ENCODE data around the gene CCDC195.
"Not testable (repeated sequence)": the region's sequence is repeated elsewhere in the genome, so short reads cannot be mapped to it uniquely, and the experiment has no call there.

Gene CCDC195

DNA sequence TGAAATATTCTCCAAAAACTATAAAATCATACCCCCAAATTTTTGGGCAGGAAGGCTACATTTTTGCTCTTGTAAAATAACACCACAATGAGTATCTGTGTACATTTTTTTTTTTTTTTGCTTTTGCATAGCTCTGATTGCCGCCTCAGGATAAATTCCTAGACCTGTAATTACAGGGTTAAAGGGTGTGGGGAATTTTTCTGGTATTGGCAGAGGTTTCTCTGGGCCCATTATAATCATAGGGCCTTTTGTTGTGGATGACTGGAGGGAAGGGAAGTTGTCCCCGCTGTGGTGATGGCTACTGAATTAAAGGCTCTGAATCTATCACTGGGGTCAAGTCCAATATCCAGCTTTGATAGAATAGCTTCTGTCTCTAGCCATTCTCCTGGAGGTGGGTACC is 26.6 kb downstream of the CCDC195 start:
- no peak for DNase-seq

GRCh38 chr2:224688997-224689396 is 27.2 kb downstream of the CCDC195 start:
- no peak for DNase-seq

DNA sequence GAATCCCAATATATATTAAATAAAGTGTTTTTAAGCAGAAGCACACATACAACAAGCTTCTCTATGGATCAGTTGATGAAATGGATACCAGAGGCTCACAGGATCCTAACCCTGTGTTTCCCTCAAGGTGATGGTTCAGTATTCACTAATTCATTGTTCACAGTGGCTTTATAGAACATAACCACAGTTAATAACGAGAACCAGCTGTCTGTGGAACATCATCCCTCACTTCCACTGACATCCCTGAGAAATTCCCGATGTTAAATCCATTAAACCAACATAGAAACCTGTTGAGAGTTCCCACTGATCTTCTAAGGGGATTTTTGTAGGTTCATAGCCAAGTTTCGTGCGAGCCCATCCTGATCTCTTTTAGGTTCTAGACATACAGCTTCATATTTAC is 29.0 kb downstream of the CCDC195 start:
- DNase-seq, result no peak

GRCh38 chr2:224685121-224685520 is 31.0 kb downstream of the CCDC195 start:
- DNase-seq, result no peak

- DNase-seq, result no peak
These were observed 34.0 kb downstream of the CCDC195 start for GRCh38 chr2:224682134-224682533.

- no peak for DNase-seq
These were observed 44.4 kb downstream of the CCDC195 start for GRCh38 chr2:224671731-224672130.

- DNase-seq, result no peak
These were observed 46.0 kb downstream of the CCDC195 start for GRCh38 chr2:224670203-224670602.

- no peak for DNase-seq
These were observed 46.7 kb downstream of the CCDC195 start for GRCh38 chr2:224669449-224669848.

- no peak for DNase-seq
These were observed 47.8 kb downstream of the CCDC195 start for GRCh38 chr2:224668123-224668909.

DNA sequence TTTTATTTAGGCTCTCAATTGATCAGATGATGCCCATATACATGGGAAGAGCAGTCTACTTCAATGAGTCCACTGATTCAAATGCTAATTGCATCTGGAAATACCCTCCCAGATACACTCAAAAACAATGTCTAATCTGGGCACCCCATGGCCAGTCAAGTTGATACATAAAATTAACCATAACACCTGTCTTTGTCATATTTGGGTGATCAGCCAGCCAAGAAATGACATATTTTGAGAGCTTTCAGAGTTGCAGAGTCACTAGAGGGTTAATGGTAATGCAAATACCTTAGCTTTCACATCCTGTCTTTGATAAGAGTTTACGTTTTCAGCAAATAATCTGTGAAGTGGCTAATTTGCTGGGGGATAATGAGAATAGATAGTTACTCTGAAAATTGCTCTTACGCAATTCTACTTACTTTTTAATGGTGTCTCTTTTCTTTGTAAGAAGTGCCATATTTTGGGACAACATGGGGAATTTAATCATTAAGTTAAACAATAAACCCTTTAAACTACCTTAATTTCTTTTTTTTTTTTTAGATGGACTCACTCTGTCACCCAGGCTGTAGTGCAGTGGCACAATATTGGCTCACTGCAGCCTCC is 49.1 kb downstream of the CCDC195 start:
- no peak for DNase-seq

DNA sequence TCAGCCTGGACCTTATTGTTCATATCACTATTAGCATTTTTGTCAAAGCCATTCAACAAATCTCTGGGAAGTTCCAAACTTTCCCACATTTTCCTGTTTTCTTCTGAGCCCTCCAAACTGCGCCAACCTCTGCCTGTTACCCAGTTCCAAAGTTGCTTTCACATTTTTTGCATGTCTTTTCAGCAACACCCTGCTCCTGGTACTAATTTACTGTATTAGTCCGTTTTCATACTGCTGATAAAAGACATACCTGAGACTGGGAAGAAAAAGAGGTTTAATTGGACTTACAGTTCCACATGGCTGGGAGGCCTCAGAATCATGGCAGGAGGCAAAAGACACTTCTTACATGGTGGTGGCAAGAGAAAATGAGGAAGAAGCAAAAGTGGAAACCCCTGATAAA is 52.8 kb downstream of the CCDC195 start:
- DNase-seq, result not testable (repeated sequence)

- DNase-seq, result not testable (repeated sequence)
These were observed 54.5 kb downstream of the CCDC195 start for GRCh38 chr2:224661708-224662107.

GRCh38 chr2:224659714-224660113 is 56.5 kb downstream of the CCDC195 start:
- no peak for DNase-seq

DNA sequence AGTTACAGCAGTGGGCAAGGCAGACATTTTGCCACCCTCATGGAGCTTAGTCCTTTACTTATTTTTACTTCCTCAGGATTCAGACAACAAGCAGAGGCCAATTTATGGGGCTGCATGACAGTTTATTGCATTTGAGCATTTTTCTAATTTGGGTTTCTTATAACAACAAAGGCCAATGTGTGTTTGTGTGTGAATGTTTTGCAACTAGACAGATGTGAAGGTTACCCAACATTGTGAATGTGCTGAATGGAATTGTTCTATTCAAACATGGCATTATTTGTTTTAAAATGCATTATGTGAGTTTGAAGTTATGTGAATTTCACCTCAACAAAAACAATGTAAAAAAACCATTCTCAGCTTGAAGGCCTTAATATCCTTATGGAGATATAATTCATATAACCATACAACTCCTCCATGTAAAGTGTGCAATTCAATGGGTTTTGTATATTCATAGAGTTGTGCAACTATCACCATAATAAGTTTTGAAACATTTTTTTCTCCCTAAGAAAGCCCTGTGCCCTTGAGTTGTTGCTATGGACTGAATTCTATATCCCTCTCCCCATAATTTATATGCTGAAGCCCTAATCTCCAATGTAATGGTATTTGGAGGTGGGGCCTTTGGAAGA is 57.3 kb downstream of the CCDC195 start:
- no peak for DNase-seq

DNA sequence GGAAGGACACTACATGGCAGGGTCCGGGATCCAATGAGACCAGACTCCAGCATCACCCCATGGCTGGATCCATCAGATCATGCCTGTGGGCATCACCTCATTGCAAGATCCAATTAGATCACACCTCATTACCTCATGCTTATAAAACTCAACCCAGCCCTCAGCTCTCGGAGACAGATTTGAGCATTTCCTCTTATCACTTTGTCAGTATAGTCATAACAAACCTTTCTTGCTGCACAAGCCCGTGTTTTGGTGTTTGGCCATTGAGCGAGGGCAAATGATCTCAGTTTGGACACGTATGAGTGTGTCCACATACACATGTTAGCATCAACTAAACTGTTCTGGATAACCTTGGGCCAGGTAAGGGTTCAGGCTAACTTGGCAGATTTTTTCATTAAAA is 58.8 kb downstream of the CCDC195 start:
- DNase-seq, result no peak

GRCh38 chr2:224655006-224655537 is 61.1 kb downstream of the CCDC195 start:
- DNase-seq, result no peak

All from SHP77 treated with DMSO at 0.1 percent for 48 hours (cell line).